ENCODE data around the gene CERT1.

Gene CERT1

GRCh38 chr5:75471193-75471592, 40.2 kb downstream of the CERT1 start:
- DNase-seq: no peak

GRCh38 chr5:75469017-75469416, 42.4 kb downstream of the CERT1 start:
- DNase-seq: no peak

GRCh38 chr5:75468593-75468992, 42.8 kb downstream of the CERT1 start:
- DNase-seq: no peak

- no peak for DNase-seq
These were observed 45.3 kb downstream of the CERT1 start for GRCh38 chr5:75466006-75466716.

GRCh38 chr5:75465480-75465879, 45.9 kb downstream of the CERT1 start:
- DNase-seq: no peak

- no peak for DNase-seq
These were observed 47.7 kb downstream of the CERT1 start for GRCh38 chr5:75463726-75464125.

- peak in 1 of 2 donors; percentile 51 for DNase-seq
These were observed 49.8 kb downstream of the CERT1 start for GRCh38 chr5:75461679-75462078.

- no peak for DNase-seq
These were observed 50.4 kb downstream of the CERT1 start for GRCh38 chr5:75460942-75461610.

GRCh38 chr5:75460532-75460931, 50.9 kb downstream of the CERT1 start:
- DNase-seq: no peak

GRCh38 chr5:75457691-75458090, 53.7 kb downstream of the CERT1 start:
- DNase-seq: no peak

GRCh38 chr5:75457161-75457560, 54.3 kb downstream of the CERT1 start:
- no peak for DNase-seq

- no peak for DNase-seq
These were observed 61.4 kb downstream of the CERT1 start for GRCh38 chr5:75450069-75450468.

GRCh38 chr5:75446068-75446467, 65.4 kb downstream of the CERT1 start:
- DNase-seq: no peak

- DNase-seq: no peak
These were observed 69.9 kb downstream of the CERT1 start for GRCh38 chr5:75441560-75441959.

- DNase-seq: no peak
These were observed 72.2 kb downstream of the CERT1 start for GRCh38 chr5:75439276-75439675.

GRCh38 chr5:75438722-75439121, 72.7 kb downstream of the CERT1 start:
- no peak for DNase-seq

GRCh38 chr5:75435096-75435495, 76.3 kb downstream of the CERT1 start:
- no peak for DNase-seq

GRCh38 chr5:75433814-75434506, 77.5 kb downstream of the CERT1 start:
- DNase-seq: no peak

GRCh38 chr5:75414241-75414640, 97.2 kb downstream of the CERT1 start:
- DNase-seq: no peak

GRCh38 chr5:75412111-75412990, 99.1 kb downstream of the CERT1 start:
- DNase-seq: no peak

- DNase-seq: no peak
These were observed 106.1 kb downstream of the CERT1 start for GRCh38 chr5:75405296-75405695.

GRCh38 chr5:75395277-75395676, 116.2 kb downstream of the CERT1 start:
- DNase-seq: no peak

GRCh38 chr5:75389430-75389829, 122.0 kb downstream of the CERT1 start:
- DNase-seq: no peak
